ENCODE results near the gene LCN10. TPM values are rescaled to one million over a fixed set of nuclear protein-coding genes. Genes with fewer than 3 reads are reported as not detected.
A peak's percentile ranks its signal among the peaks of the same experiment; 100 is the strongest.

The LCN10 gene
- total RNA-seq, 1 experiment from 2014 or later, result not detected

- no peak for TF ChIP-seq CTCF (IDR thresholded peaks at IDR 0.05; ENCODE audit: unreplicated experiment)
- ChIA-PET CTCF (interaction anchor here (0.6 to 0.8 kb wide), 2 partner anchors 25 to 711 kb away, joined by 3 read pairs; no protein-coding TSS in a partner anchor), POLR2A (no interaction called here)
- no TSS peak for BruUV-seq (replicated peaks)
- no peaks in the 10 kb centered on the region for H3K36me3 Mint-ChIP-seq (ENCODE audit: insufficient read depth, unreplicated experiment)
- DNase-seq (ENCODE audit: unreplicated experiment), result no peak
- no peak overlapping the region for H3K27ac Mint-ChIP-seq (ENCODE audit: low read depth, unreplicated experiment)
- no peaks in the 10 kb centered on the region for H3K9me3 Mint-ChIP-seq (ENCODE audit: unreplicated experiment)
- intact Hi-C loops (cut with micrococcal nuclease), result no loop called here
- no peaks in the 10 kb centered on the region for H3K4me1 Mint-ChIP-seq (ENCODE audit: insufficient read depth, unreplicated experiment)
- no peak overlapping the region for H3K4me3 Mint-ChIP-seq (ENCODE audit: unreplicated experiment)
- peaks cover 23% of the 10 kb centered on the region for H3K27me3 Mint-ChIP-seq (ENCODE audit: insufficient read depth, unreplicated experiment)
Measured at GRCh38 chr9:136734837-136735496, 7.8 kb downstream of the LCN10 start.

GRCh38 chr9:136733611-136734010, 9.1 kb downstream of the LCN10 start:
- H3K27ac Mint-ChIP-seq (ENCODE audit: low read depth, unreplicated experiment), result no peak overlapping the region
- H3K9me3 Mint-ChIP-seq (ENCODE audit: unreplicated experiment), result no peaks in the 10 kb centered on the region
- no peak for DNase-seq (ENCODE audit: unreplicated experiment)
- no TSS peak for BruUV-seq (replicated peaks)
- POLR2A ChIA-PET, result interaction anchor here (0.6 to 0.8 kb wide), 3 partner anchors 12 to 115 kb away, joined by 3 read pairs; no protein-coding TSS in a partner anchor
- H3K4me1 Mint-ChIP-seq (ENCODE audit: insufficient read depth, unreplicated experiment), result no peaks in the 10 kb centered on the region
- no peak for TF ChIP-seq CTCF (IDR thresholded peaks at IDR 0.05; ENCODE audit: unreplicated experiment)
- intact Hi-C loops (cut with micrococcal nuclease), result no loop called here
- CTCF ChIA-PET, result interaction anchor here (0.6 kb wide), 1 partner anchor 16 kb away, joined by 4 read pairs; no protein-coding TSS in a partner anchor
- H3K27me3 Mint-ChIP-seq (ENCODE audit: insufficient read depth, unreplicated experiment), result peaks cover 10% of the 10 kb centered on the region
- H3K36me3 Mint-ChIP-seq (ENCODE audit: insufficient read depth, unreplicated experiment), result no peaks in the 10 kb centered on the region
- H3K4me3 Mint-ChIP-seq (ENCODE audit: unreplicated experiment), result no peak overlapping the region

- H3K27me3 Mint-ChIP-seq (ENCODE audit: insufficient read depth, unreplicated experiment), result peaks cover under 1% of the 10 kb centered on the region
- ChIA-PET CTCF (interaction anchor here (0.6 kb wide), 2 partner anchors 55 to 280 kb away, joined by 3 read pairs; no protein-coding TSS in a partner anchor), POLR2A (interaction anchor here (0.7 to 0.8 kb wide), 3 partner anchors 13 to 43 kb away, joined by 3 read pairs; no protein-coding TSS in a partner anchor)
- TF ChIP-seq CTCF (IDR thresholded peaks at IDR 0.05; ENCODE audit: unreplicated experiment), result no peak
- DNase-seq (ENCODE audit: unreplicated experiment), result no peak
- H3K4me1 Mint-ChIP-seq (ENCODE audit: insufficient read depth, unreplicated experiment), result no peaks in the 10 kb centered on the region
- H3K9me3 Mint-ChIP-seq (ENCODE audit: unreplicated experiment), result no peaks in the 10 kb centered on the region
- no peak overlapping the region for H3K27ac Mint-ChIP-seq (ENCODE audit: low read depth, unreplicated experiment)
- intact Hi-C loops (cut with micrococcal nuclease), result no loop called here
- BruUV-seq (replicated peaks), result no TSS peak
- H3K36me3 Mint-ChIP-seq (ENCODE audit: insufficient read depth, unreplicated experiment), result peaks cover 5% of the 10 kb centered on the region
- no peak overlapping the region for H3K4me3 Mint-ChIP-seq (ENCODE audit: unreplicated experiment)
Measured at GRCh38 chr9:136732444-136733178, 10.1 kb downstream of the LCN10 start.

- Mint-ChIP-seq H3K27me3 (ENCODE audit: insufficient read depth, unreplicated experiment) (no peaks in the 10 kb centered on the region), H3K9me3 (ENCODE audit: unreplicated experiment) (no peaks in the 10 kb centered on the region), H3K36me3 (ENCODE audit: insufficient read depth, unreplicated experiment) (peaks cover 32% of the 10 kb centered on the region), H3K4me1 (ENCODE audit: insufficient read depth, unreplicated experiment) (peaks cover 7% of the 10 kb centered on the region), H3K27ac (ENCODE audit: low read depth, unreplicated experiment) (no peak overlapping the region), H3K4me3 (ENCODE audit: unreplicated experiment) (peak overlapping the region; percentile 91)
- ChIA-PET CTCF (interaction anchor here (0.6 to 1.7 kb wide), 11 partner anchors 8 to 306 kb away, joined by 3 to 7 read pairs (median 4); partner anchors contain the start of gene LCN15), POLR2A (interaction anchor here (1.3 to 5.1 kb wide), 2 partner anchors 9 to 36 kb away, joined by 3 to 44 read pairs; no protein-coding TSS in a partner anchor)
- TF ChIP-seq CTCF (IDR thresholded peaks at IDR 0.05; ENCODE audit: unreplicated experiment), result no peak
- no TSS peak for BruUV-seq (replicated peaks)
- DNase-seq (ENCODE audit: unreplicated experiment), result no peak
- intact Hi-C loops (cut with micrococcal nuclease), result no loop called here
Measured at GRCh38 chr9:136729926-136730325, 12.8 kb downstream of the LCN10 start.
